Endothelial cell of umbilical vein (primary cell): ENCODE data around the gene ARHGEF10L. TPM values are rescaled to one million over a fixed set of nuclear protein-coding genes. Genes with fewer than 3 reads are reported as not detected.

ENCODE experiments used
- BruUV-seq: library from RNA; stranded (reverse); fragments of 400-500 nt; replicated peaks from 2 replicates; lab custom pipeline; 2021; lab: Mats Ljungman, UMichigan
- CTCF ChIA-PET: fragments of 300-600, 350-600 bp; sonication (Branson Sonifier 250); formaldehyde crosslinking; loops from one replicate; lab custom pipeline; 2021; ENCODE audit warnings: antibody characterized with exemption, inconsistent platforms; lab: Charles Lee
- POLR2A ChIA-PET: fragments of 300-600, 350-600 bp; sonication (Branson Sonifier 250); formaldehyde crosslinking; loops from one replicate; lab custom pipeline; 2021; ENCODE audit warnings: antibody characterized with exemption, inconsistent platforms; lab: Charles Lee
- DNase-seq: peaks from one replicate; pipeline ENCODE4 v3.0.0-alpha.2; 2011; ENCODE audit warnings: low read depth, low spot score
- FAIRE-seq: peaks from 2 replicates; lab custom pipeline; 2011; peaks lifted over from hg19 to GRCh38; lab: Jason Lieb, UNC
- H2AFZ ChIP-seq: 2 replicates; pipeline ENCODE4 v1.6.0; 2012; ENCODE audit warnings: low read depth, low read length, control low read depth, inconsistent platforms
- H3K27ac ChIP-seq: 2 replicates; pipeline ENCODE4 v1.5.1; 2011; ENCODE audit warnings: low read depth, mild to moderate bottlenecking, control low read depth, low read length, moderate library complexity; ENCODE audit not compliant: insufficient read depth
- H3K27me3 ChIP-seq, 2 experiments: 2 replicates each; pipeline versions ENCODE4 v1.6.0 to v1.6.1; 2011; ENCODE audit warnings: low read length in 2 of 2, mixed read lengths in 1 of 2; ENCODE audit not compliant: control insufficient read depth in 2 of 2, insufficient read depth in 2 of 2
- H3K36me3 ChIP-seq, 2 experiments: 2 replicates in 1 of 2; 3 replicates in 1 of 2; pipeline ENCODE4 v1.5.1; 2011; ENCODE audit warnings: low read length in 2 of 2, mild to moderate bottlenecking in 1 of 2, moderate library complexity in 1 of 2; ENCODE audit not compliant: control insufficient read depth in 2 of 2, insufficient read depth in 2 of 2; ENCODE audit errors: extremely low read depth in 1 of 2
- H3K4me1 ChIP-seq: 3 replicates; pipeline ENCODE4 v1.5.1; 2011; ENCODE audit warnings: mild to moderate bottlenecking, low read length; ENCODE audit not compliant: control insufficient read depth, insufficient read depth; ENCODE audit errors: extremely low read depth
- H3K4me2 ChIP-seq: 2 replicates; pipeline ENCODE4 v1.6.1; 2011; ENCODE audit warnings: low read length, control low read depth, mixed read lengths; ENCODE audit not compliant: insufficient read depth
- H3K4me3 ChIP-seq, 3 experiments: fragments of 200-600 bp in 1 of 3; sonication (generic), shearing (Covaris generic) in 1 of 3; replicated peaks in 1 of 3; 2 replicates each; pipeline ENCODE4 v1.5.1; 2011 to 2016; ENCODE audit warnings: control low read depth in 3 of 3, low read length in 3 of 3, mild to moderate bottlenecking in 2 of 3, inconsistent platforms in 1 of 3, low read depth in 1 of 3, moderate library complexity in 1 of 3; ENCODE audit not compliant: insufficient read depth in 1 of 3
- H3K79me2 ChIP-seq: 2 replicates; pipeline ENCODE4 v1.6.0; 2012; ENCODE audit warnings: low read length, inconsistent platforms; ENCODE audit not compliant: control insufficient read depth, insufficient read depth
- H3K9ac ChIP-seq: replicated peaks from 2 replicates; pipeline ENCODE3; 2011; ENCODE audit warnings: low read length, control low read depth; ENCODE audit not compliant: insufficient read depth; ENCODE audit errors: extremely low read depth
- H3K9me1 ChIP-seq: replicated peaks from 3 replicates; pipeline ENCODE4 v1.6.0; 2011; ENCODE audit warnings: mild to moderate bottlenecking, low read length; ENCODE audit not compliant: control insufficient read depth, insufficient read depth; ENCODE audit errors: extremely low read depth
- H3K9me3 ChIP-seq: replicated peaks from 2 replicates; pipeline ENCODE4 v1.5.1; 2012; ENCODE audit warnings: low read length, inconsistent platforms; ENCODE audit not compliant: control insufficient read depth, insufficient read depth
- H4K20me1 ChIP-seq: replicated peaks from 2 replicates; pipeline ENCODE3; 2011; ENCODE audit warnings: mild to moderate bottlenecking, low read length; ENCODE audit not compliant: control insufficient read depth, insufficient read depth; ENCODE audit errors: extremely low read depth
- EZH2 ChIP-seq: IDR thresholded peaks from 2 replicates; pipeline ENCODE4 v1.6.1; 2012; ENCODE audit warnings: borderline replicate concordance, low read depth, mild to moderate bottlenecking, moderate library complexity, low read length, inconsistent platforms; ENCODE audit not compliant: severe bottlenecking
- GATA2 ChIP-seq: IDR thresholded peaks from 2 replicates; pipeline ENCODE4 v1.7.0; 2011; ENCODE audit warnings: low read depth, mild to moderate bottlenecking, moderate library complexity, mixed read lengths, low read length; ENCODE audit not compliant: insufficient read length, insufficient read depth
- JUN ChIP-seq: IDR thresholded peaks from 2 replicates; pipeline ENCODE4 v1.6.1; 2011; ENCODE audit warnings: borderline replicate concordance, low read depth; ENCODE audit not compliant: insufficient read length, insufficient read depth
- MYC ChIP-seq: IDR thresholded peaks from one replicate; pipeline ENCODE4 v1.6.1; 2011; ENCODE audit warnings: mild to moderate bottlenecking, low read depth, low read length
- POLR2AphosphoS5 ChIP-seq: IDR thresholded peaks from 2 replicates; pipeline ENCODE4 v1.6.1; 2012; ENCODE audit warnings: low read depth, mild to moderate bottlenecking, control low read depth, low read length, moderate library complexity; ENCODE audit not compliant: insufficient read depth
- dilution Hi-C: fragments of 300-500 bp; cut with MboI; formaldehyde crosslinking; loops from one replicate; pipeline ENCODE4 v1.15.0; 2019; ENCODE audit warnings: low sequenced_read_pairs; ENCODE audit not compliant: extremely low pct_ligation_motif_present
- intact Hi-C: fragments of 100-400 bp; cut with micrococcal nuclease; formaldehyde crosslinking; loops from one replicate; pipeline ENCODE4 v1.10.0; 2022
- polyA plus RNA-seq, 4 experiments: library from polyadenylated mRNA; depleted of rRNA in 3 of 4; stranded (reverse) in 3 of 4; unstranded in 1 of 4; fragments of >200 nt; gene quantifications; 2 replicates each; pipeline versions ENCODE4 v1.2.1 to v1.2.3, GENCODE V29; 2011 to 2012; ENCODE audit warnings: missing spikeins in 1 of 4
- total RNA-seq: library from RNA; stranded (reverse); gene quantifications from 2 replicates; pipeline ENCODE4 v1.2.3, GENCODE V29; 2021
- TF ChIP-seq, protein P1 (sequence below): IDR thresholded peaks from 2 replicates; pipeline ENCODE4 v1.6.1; 2011; ENCODE audit not compliant: insufficient read depth, insufficient read length

ARHGEF10L gene
- total and polyA plus RNA-seq, 2 donors (not counting 3 experiments of a cell fraction or from before 2014, with no cell fraction given): 1.9 to 5.2 TPM

DNA sequence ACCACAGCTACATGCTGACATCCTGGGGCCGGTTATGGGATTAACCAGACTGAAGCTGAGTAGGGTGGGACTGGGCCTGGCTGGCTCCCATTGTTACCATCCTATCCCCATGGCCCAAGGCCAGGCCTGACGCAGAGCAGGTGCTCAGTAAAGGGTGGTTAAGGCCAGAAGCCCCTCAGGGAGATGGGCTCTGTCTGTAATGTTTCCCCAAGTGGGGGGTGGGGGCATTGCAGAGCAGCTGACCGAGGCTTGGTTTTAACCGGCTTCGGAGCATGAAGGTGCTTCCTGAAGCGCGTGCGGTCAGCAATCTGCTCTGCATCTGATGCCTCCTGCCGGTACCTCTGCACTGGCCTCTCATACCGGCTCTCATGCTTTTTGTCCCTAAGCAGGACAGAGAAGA is 132.2 kb downstream of the ARHGEF10L start:
- H3K27me3 ChIP-seq: no peaks in the 10 kb centered on the region
- H3K27ac ChIP-seq: no peak overlapping the region
- H2AFZ ChIP-seq: no peak overlapping the region
- no TSS peak for BruUV-seq
- H3K4me1 ChIP-seq: no peaks in the 10 kb centered on the region
- no peaks in the 10 kb centered on the region for H3K36me3 ChIP-seq
- POLR2A ChIA-PET: no interaction called here
- TF ChIP-seq EZH2 (no peak), MYC (no peak)
- TF ChIP-seq, protein P1, sequence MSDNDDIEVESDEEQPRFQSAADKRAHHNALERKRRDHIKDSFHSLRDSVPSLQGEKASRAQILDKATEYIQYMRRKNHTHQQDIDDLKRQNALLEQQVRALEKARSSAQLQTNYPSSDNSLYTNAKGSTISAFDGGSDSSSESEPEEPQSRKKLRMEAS: no peak
- dilution Hi-C loops (no loop called here), intact Hi-C loops (no loop called here)
- H3K9me3 ChIP-seq: no peaks in the 10 kb centered on the region
- H4K20me1 ChIP-seq: no peaks in the 10 kb centered on the region
- H3K4me3 ChIP-seq: no peak overlapping the region
- H3K4me2 ChIP-seq: no peak overlapping the region
- DNase-seq (no peak), FAIRE-seq (no peak)
- H3K9me1 ChIP-seq: no peaks in the 10 kb centered on the region
- H3K9ac ChIP-seq: no peak overlapping the region
- H3K79me2 ChIP-seq: no peaks in the 10 kb centered on the region
- CTCF ChIA-PET: interaction anchor here (0.8 kb wide), 1 partner anchor 11 kb away, joined by 3 read pairs; no protein-coding TSS in a partner anchor

DNA sequence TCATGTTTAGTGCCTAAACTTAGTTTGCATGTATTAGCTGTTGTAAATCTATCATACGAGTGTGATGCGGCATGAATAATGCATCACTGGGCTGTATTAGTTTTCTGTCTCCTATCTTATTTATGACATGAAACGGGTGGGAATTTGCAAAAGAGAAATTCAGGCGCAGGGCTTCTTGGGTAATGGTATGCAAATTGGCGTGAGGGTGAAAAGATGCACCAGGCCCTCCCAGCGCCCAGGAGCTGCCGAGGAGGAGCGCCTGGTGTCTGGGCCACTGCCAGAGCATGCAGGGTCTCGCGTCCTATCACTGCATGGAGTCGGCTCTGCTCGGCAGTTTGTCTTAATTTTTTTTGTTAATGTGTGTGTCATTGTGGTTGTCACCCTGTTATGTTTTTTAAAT is 132.7 kb downstream of the ARHGEF10L start:
- TF ChIP-seq GATA2: no peak
- no peak for TF ChIP-seq MYC
- no peak for TF ChIP-seq EZH2
- TF ChIP-seq, protein P1: no peak
- no peak for TF ChIP-seq POLR2AphosphoS5
- TF ChIP-seq JUN: no peak
- intact Hi-C loops (no loop called here), dilution Hi-C loops (no loop called here)
- ChIA-PET POLR2A (no interaction called here), CTCF (interaction anchor here (2.7 kb wide), 1 partner anchor 24 kb away, joined by 8 read pairs; no protein-coding TSS in a partner anchor)
- FAIRE-seq (no peak), DNase-seq (no peak)
- Histone ChIP-seq H3K4me3 (no peak overlapping the region), H3K9ac (no peak overlapping the region), H3K27me3 (no peaks in the 10 kb centered on the region), H3K79me2 (no peaks in the 10 kb centered on the region), H4K20me1 (no peaks in the 10 kb centered on the region), H3K4me1 (no peaks in the 10 kb centered on the region), H3K9me3 (no peaks in the 10 kb centered on the region), H3K4me2 (no peak overlapping the region), H3K9me1 (no peaks in the 10 kb centered on the region), H2AFZ (no peak overlapping the region), H3K36me3 (no peaks in the 10 kb centered on the region), H3K27ac (no peak overlapping the region)
- BruUV-seq: no TSS peak
